ENCODE measurements around the gene ANXA11.

The ANXA11 gene

DNA sequence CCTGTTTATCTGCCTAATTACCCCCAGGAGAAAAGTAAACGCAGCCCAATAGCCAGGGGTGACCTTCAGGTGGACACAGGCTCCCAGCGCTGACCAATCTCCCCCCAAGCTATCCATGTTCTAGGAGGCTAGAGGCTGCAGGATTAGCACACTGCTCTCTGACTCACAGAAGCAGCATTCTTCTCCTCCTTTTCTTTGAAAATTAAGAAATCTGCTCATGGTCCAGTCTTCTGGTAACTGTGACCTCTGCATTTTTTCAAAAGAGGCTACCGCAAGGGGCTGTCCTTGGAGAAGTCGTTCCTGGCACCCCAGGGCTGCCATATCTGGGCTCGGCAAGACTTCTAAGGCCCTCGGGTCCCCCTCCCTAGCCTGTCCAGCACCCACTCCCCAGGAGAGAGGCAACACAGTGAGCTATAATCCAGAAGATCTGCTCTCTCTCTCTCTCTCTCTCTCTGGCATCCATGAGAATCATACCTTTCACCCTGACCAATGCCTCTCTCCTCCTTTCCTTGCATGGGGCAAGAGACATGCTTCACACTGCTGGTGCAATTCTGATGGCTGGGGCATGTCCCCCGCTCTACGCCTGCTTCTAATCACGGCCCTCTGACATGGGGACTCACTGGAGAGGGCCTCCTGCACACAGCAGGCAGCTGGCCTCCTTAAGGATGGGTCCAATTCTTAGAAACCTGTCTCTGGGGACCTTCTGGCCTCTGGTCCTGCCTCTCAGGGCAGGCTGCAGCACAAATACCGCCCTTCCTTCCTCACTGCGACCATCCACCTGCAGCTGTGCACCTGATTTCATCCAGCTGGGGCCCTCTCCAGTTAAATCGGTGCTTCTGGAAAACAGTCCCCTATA is 27.3 kb downstream of the ANXA11 start:
- TF ChIP-seq CEBPB (IDR thresholded peaks at IDR 0.05) (no peak), NFIC (IDR thresholded peaks at IDR 0.05) (no peak), CREB1 (IDR thresholded peaks at IDR 0.05; ENCODE audit: low read depth) (no peak), EGR1 (IDR thresholded peaks at IDR 0.05) (no peak)

GRCh38 chr10:80176526-80176925 is 28.8 kb downstream of the ANXA11 start:
- no peak for TF ChIP-seq TEAD4 (IDR thresholded peaks at IDR 0.05)
- no peak for TF ChIP-seq CREB1 (IDR thresholded peaks at IDR 0.05; ENCODE audit: low read depth)
- no peak for TF ChIP-seq RAD21 (IDR thresholded peaks at IDR 0.05; ENCODE audit: low read depth)
- no peak for TF ChIP-seq EP300 (IDR thresholded peaks at IDR 0.05; ENCODE audit: borderline replicate concordance)
- no peak for TF ChIP-seq NFIC (IDR thresholded peaks at IDR 0.05)
- no peak for TF ChIP-seq REST (IDR thresholded peaks at IDR 0.05; ENCODE audit: low read depth)
- no peak for TF ChIP-seq ZBTB7A (IDR thresholded peaks at IDR 0.05; ENCODE audit: low read depth)
- TF ChIP-seq CEBPB (IDR thresholded peaks at IDR 0.05): no peak
- TF ChIP-seq FOXM1 (IDR thresholded peaks at IDR 0.05; ENCODE audit: borderline replicate concordance, low read depth): no peak
- TF ChIP-seq, protein P1, sequence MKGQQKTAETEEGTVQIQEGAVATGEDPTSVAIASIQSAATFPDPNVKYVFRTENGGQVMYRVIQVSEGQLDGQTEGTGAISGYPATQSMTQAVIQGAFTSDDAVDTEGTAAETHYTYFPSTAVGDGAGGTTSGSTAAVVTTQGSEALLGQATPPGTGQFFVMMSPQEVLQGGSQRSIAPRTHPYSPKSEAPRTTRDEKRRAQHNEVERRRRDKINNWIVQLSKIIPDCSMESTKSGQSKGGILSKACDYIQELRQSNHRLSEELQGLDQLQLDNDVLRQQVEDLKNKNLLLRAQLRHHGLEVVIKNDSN (IDR thresholded peaks at IDR 0.05): no peak
- TF ChIP-seq MAX (IDR thresholded peaks at IDR 0.05): no peak

- TF ChIP-seq TCF12 (IDR thresholded peaks at IDR 0.05; ENCODE audit: low read depth) (no peak), TAF1 (IDR thresholded peaks at IDR 0.05; ENCODE audit: low read depth) (no peak), RAD21 (IDR thresholded peaks at IDR 0.05; ENCODE audit: low read depth) (no peak), ZBTB7A (IDR thresholded peaks at IDR 0.05; ENCODE audit: low read depth) (no peak), CEBPB (IDR thresholded peaks at IDR 0.05) (no peak), REST (IDR thresholded peaks at IDR 0.05; ENCODE audit: low read depth) (no peak), MAX (IDR thresholded peaks at IDR 0.05) (no peak), FOXM1 (IDR thresholded peaks at IDR 0.05; ENCODE audit: borderline replicate concordance, low read depth) (no peak), TEAD4 (IDR thresholded peaks at IDR 0.05) (no peak), YY1 (IDR thresholded peaks at IDR 0.05; ENCODE audit: low read depth) (no peak), CREB1 (IDR thresholded peaks at IDR 0.05; ENCODE audit: low read depth) (no peak), EP300 (IDR thresholded peaks at IDR 0.05; ENCODE audit: borderline replicate concordance) (no peak), EGR1 (IDR thresholded peaks at IDR 0.05) (no peak), NFIC (IDR thresholded peaks at IDR 0.05) (no peak)
- TF ChIP-seq, protein P1 (IDR thresholded peaks at IDR 0.05): no peak
Observed at GRCh38 chr10:80174641-80175395, 30.5 kb downstream of the ANXA11 start.

DNA sequence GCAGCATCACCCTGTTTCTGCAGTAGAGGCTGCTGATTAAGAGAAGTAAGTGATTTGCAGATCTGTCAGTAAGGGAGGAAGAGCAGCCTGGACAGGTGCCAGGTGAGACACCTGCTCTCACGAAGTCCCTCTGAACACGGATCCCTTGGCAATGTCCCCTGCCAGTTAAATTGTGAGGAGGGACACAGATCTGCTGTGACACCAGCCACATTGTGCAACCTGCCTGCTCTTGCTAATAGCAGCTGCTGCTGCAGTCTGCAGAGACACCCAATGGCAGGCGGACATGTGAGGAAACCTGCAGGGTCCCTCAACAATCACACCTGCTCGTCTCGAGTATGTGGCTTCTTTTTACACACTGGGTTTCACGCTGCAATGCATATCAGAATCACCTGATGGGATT is 31.9 kb downstream of the ANXA11 start:
- TF ChIP-seq, protein P1 (IDR thresholded peaks at IDR 0.05): no peak
- TF ChIP-seq ZBTB7A (IDR thresholded peaks at IDR 0.05; ENCODE audit: low read depth): no peak
- no peak for TF ChIP-seq EGR1 (IDR thresholded peaks at IDR 0.05)
- no peak for TF ChIP-seq FOXM1 (IDR thresholded peaks at IDR 0.05; ENCODE audit: borderline replicate concordance, low read depth)
- no peak for TF ChIP-seq EP300 (IDR thresholded peaks at IDR 0.05; ENCODE audit: borderline replicate concordance)

DNA sequence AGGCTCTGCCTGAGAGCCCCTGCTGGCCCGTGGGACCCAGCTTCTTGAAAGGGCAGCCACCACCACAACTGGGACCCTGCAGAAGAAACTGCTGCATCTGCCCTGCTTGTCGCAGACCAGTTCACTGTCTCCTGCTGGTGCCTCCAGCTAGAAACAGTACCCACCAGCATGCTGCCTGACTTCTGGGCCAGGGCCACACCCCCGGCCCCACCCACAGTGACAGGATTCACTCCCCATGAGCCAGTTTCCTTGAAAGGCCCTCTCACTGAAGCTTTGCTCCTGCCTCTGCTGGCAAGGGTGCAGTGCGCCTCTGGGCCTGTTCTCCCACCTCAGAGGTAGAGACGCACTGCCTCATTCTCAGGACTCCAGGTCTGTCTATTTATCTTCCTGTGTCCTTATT is 32.4 kb downstream of the ANXA11 start:
- TF ChIP-seq ZBTB7A (IDR thresholded peaks at IDR 0.05; ENCODE audit: low read depth) (no peak), RAD21 (IDR thresholded peaks at IDR 0.05; ENCODE audit: low read depth) (no peak), CREB1 (IDR thresholded peaks at IDR 0.05; ENCODE audit: low read depth) (no peak), NFIC (IDR thresholded peaks at IDR 0.05) (no peak), EGR1 (IDR thresholded peaks at IDR 0.05) (no peak), REST (IDR thresholded peaks at IDR 0.05; ENCODE audit: low read depth) (no peak), TCF12 (IDR thresholded peaks at IDR 0.05; ENCODE audit: low read depth) (no peak)

Measured in Ishikawa (cell line).